ENCODE data around the gene HTRA3. TPM values are rescaled to one million over a fixed set of nuclear protein-coding genes. Genes with fewer than 3 reads are reported as not detected.

HTRA3 gene
- total and polyA plus RNA-seq, 2 of the 8 experiments (the other 6 are each of a cell fraction or from before 2014, with no cell fraction given) = 3.2 to 5.8 TPM

- H3K9me3 ChIP-seq (ENCODE audit: insufficient read depth in 2 of 2, low read depth in 1 of 2, low read length in 1 of 2) = no peaks in the 10 kb centered on the region
- H2BK20ac ChIP-seq (ENCODE audit: low read length) = no peak overlapping the region
- H3K79me2 ChIP-seq (ENCODE audit: control insufficient read depth in 1 of 2, insufficient read depth in 2 of 2, low read length in 2 of 2) = no peaks in the 10 kb centered on the region
- no peaks in the 10 kb centered on the region for H3K27me3 ChIP-seq (replicated peaks in 1 of 4; ENCODE audit: control insufficient read depth in 3 of 4, extremely low read depth in 1 of 4, insufficient read depth in 3 of 4, low read length in 3 of 4)
- POLR2A ChIA-PET (ENCODE audit: partially characterized antibody) = no interaction called here
- no peak overlapping the region for H3K14ac ChIP-seq (ENCODE audit: insufficient read length)
- H3K4me2 ChIP-seq (ENCODE audit: insufficient read depth in 1 of 2, low read depth in 2 of 2, low read length in 2 of 2) = no peak overlapping the region
- H4K91ac ChIP-seq (replicated peaks; ENCODE audit: insufficient read length, low read length) = no peak overlapping the region
- WGBS, 2 experiments (ENCODE audit: extremely low coverage in 1 of 2, insufficient coverage in 1 of 2, insufficient read length in 1 of 2, insufficient replicate concordance in 2 of 2, low coverage in 1 of 2, low lambda C conversion rate in 2 of 2, missing lambda C conversion rate in 1 of 2) = 95% methylated on average over 4 of the region's 4 CpGs; no CpG with 5 or more reads in 1 of the 2 experiments
- no peak overlapping the region for H3K4me3 ChIP-seq (ENCODE audit: extremely low read depth in 1 of 4, insufficient read depth in 2 of 4, low read depth in 3 of 4, low read length in 4 of 4)
- peaks cover 0 to 4% (median under 1%) of the 10 kb centered on the region in 4 experiments; a peak in 4 of 7 replicates for H3K4me1 ChIP-seq (replicated peaks in 1 of 4; ENCODE audit: control insufficient read depth in 3 of 4, insufficient read depth in 4 of 4, low read length in 3 of 4)
- H3K9ac ChIP-seq (replicated peaks in 1 of 4; ENCODE audit: extremely low read depth in 1 of 4, low read depth in 3 of 4, low read length in 3 of 4) = no peak overlapping the region
- no peak overlapping the region for H4K5ac ChIP-seq (ENCODE audit: insufficient read length, low read depth, low read length)
- CTCF ChIA-PET (ENCODE audit: partially characterized antibody) = interaction anchor here (0.8 to 2.2 kb wide), 4 partner anchors 9 to 133 kb away, joined by 3 to 10 read pairs (median 4); no protein-coding TSS in a partner anchor
- no peaks in the 10 kb centered on the region for H3K36me3 ChIP-seq (ENCODE audit: control insufficient read depth in 2 of 4, insufficient read depth in 4 of 4, low read length in 3 of 4)
- no peak overlapping the region for H2AK5ac ChIP-seq (ENCODE audit: low read depth, low read length)
- H2BK120ac ChIP-seq (replicated peaks; ENCODE audit: low read depth, low read length) = no peak overlapping the region
- H2BK15ac ChIP-seq (ENCODE audit: low read length) = no peak overlapping the region
- H2BK12ac ChIP-seq (ENCODE audit: low read depth, low read length) = no peak overlapping the region
- DNase-seq (ENCODE audit: low read depth in 1 of 2, low spot score in 2 of 2) (no peak), FAIRE-seq (no peak)
- no peak overlapping the region for H3K4ac ChIP-seq (replicated peaks; ENCODE audit: insufficient read length, low read depth, low read length)
- H4K20me1 ChIP-seq (replicated peaks in 1 of 2; ENCODE audit: control insufficient read depth in 1 of 2, insufficient read depth in 2 of 2, low read length in 2 of 2) = no peaks in the 10 kb centered on the region
- H3K23me2 ChIP-seq (ENCODE audit: low read depth, low read length) = no peaks in the 10 kb centered on the region; the same call in 1 of the 2 replicates
- no peak overlapping the region for H3K27ac ChIP-seq (ENCODE audit: low read depth, low read length)
- TF ChIP-seq KDM5A (IDR thresholded peaks at IDR 0.05; ENCODE audit: low read length) = no peak
- no peak for TF ChIP-seq TEAD4 (IDR thresholded peaks at IDR 0.05; ENCODE audit: low read depth, low read length)
- TF ChIP-seq BACH1 (IDR thresholded peaks at IDR 0.05; ENCODE audit: low read length) = no peak
- TF ChIP-seq MAFK (IDR thresholded peaks at IDR 0.05; ENCODE audit: low read depth, low read length) = no peak
- no peak for TF ChIP-seq SRF (IDR thresholded peaks at IDR 0.05; ENCODE audit: low read depth, low read length)
- no peak for TF ChIP-seq ZNF274 (IDR thresholded peaks at IDR 0.05; ENCODE audit: borderline replicate concordance, extremely low read depth, low read length)
- TF ChIP-seq POLR2A (IDR thresholded peaks at IDR 0.05; ENCODE audit: control extremely low read depth in 1 of 2, low read depth in 2 of 2, low read length in 2 of 2) = no peak
- TF ChIP-seq HDAC6 (IDR thresholded peaks at IDR 0.05; ENCODE audit: low read depth, low read length) = no peak
- H3K23ac ChIP-seq (ENCODE audit: insufficient read length) = no peak overlapping the region
- no peak overlapping the region for H2BK5ac ChIP-seq (ENCODE audit: low read depth, low read length)
- no peak overlapping the region for H3K56ac ChIP-seq (replicated peaks; ENCODE audit: insufficient read length, low read depth, low read length)
- H2AFZ ChIP-seq (ENCODE audit: low read length) = no peak overlapping the region
- no peaks in the 10 kb centered on the region for H3K79me1 ChIP-seq (ENCODE audit: low read depth, low read length)
- H3K18ac ChIP-seq (ENCODE audit: extremely low read depth, low read length) = no peak overlapping the region
- no peak overlapping the region for H4K8ac ChIP-seq (ENCODE audit: extremely low read depth, insufficient read depth, low read length)
Measured at GRCh38 chr4:8257854-8258253, 11.7 kb upstream of the HTRA3 start.

Data from H1 (cell line).